ENCODE data around the gene SUPT5H. TPM values are rescaled to one million over a fixed set of nuclear protein-coding genes. Genes with fewer than 3 reads are reported as not detected.
A peak's percentile ranks its signal among the peaks of the same experiment; 100 is the strongest.

The SUPT5H gene
- total and polyA plus RNA-seq, 2 of the 13 experiments (the other 11 are each of a cell fraction or from before 2014, with no cell fraction given), result 48.2 to 51.7 TPM

DNA sequence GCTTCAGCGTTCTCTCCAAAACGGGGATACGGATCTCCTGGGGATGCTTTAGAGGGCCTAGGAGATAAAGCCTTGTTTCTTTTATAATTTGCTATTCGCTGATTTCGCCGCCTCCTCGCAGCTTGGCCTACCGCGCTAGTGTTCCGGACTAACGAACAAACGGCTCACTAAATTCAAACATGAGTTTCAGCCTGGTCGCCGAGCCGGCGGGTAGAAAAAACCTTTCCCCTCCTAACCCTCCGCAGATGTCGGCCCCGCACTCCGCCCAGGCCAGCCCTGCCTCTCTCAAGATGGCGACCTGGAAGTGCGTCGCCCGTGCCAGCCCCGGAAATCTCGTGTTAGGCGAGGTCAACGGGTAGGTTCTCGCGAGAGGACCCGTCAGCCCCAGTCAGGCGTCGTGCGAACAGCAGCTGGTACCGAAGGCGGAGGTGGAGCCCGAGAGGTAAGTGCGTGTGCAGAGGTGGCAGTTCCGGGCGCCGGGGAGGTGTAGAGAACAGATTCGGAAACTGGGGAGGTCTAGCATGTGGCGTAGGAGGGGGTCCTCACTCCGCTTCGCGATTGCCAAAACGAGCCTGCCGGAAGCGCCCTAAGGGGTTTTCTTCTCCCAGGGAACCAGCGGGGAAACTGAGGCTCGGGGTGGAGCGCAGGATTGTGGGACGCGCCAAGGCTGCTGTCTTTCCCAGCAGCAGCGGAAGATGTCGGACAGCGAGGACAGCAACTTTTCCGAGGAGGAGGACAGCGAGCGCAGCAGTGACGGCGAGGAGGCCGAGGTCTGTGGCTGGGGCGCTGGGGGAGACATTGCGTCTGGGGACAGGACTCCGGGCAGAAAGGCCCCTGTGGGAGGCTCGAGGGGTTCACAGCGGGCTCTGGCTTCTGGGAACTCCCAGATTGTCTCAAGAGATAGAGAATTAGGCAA, at the start of gene SUPT5H (continued):
- TF ChIP-seq RNF2 (conservative IDR thresholded peaks at IDR 0.05; ENCODE audit: low read depth) (0 out of 2 replicates have a peak, but pooled peaks have one; percentile 57), NR2F1 (CRISPR knock-in tag; IDR thresholded peaks at IDR 0.05) (no peak), KDM4B (CRISPR knock-in tag; IDR thresholded peaks at IDR 0.05) (peak; percentile 65; the same call in 1 of the 2 replicates), CHD2 (IDR thresholded peaks at IDR 0.05; ENCODE audit: low read depth, low read length) (peak; percentile 99), NFE2 (CRISPR knock-in tag; IDR thresholded peaks at IDR 0.05) (no peak), CHD4 (IDR thresholded peaks at IDR 0.05; ENCODE audit: borderline replicate concordance, low read length) (no peak), ZNF282 (IDR thresholded peaks at IDR 0.05; ENCODE audit: partially characterized antibody) (no peak), SRF (IDR thresholded peaks at IDR 0.05; ENCODE audit: low read depth, low read length) (no peak), SMARCC2 (IDR thresholded peaks at IDR 0.05) (no peak), ZNF792 (CRISPR knock-in tag; IDR thresholded peaks at IDR 0.05) (0 out of 2 replicates have a peak, but pooled peaks have one; percentile 38), SRSF1 (optimal IDR thresholded peaks at IDR 0.05; ENCODE audit: low read depth, low read length) (peak; percentile 89), ZFP41 (CRISPR knock-in tag; IDR thresholded peaks at IDR 0.05; ENCODE audit: borderline replicate concordance) (no peak), PRPF4 (IDR thresholded peaks at IDR 0.05; ENCODE audit: low read depth, low read length, poor library complexity, severe bottlenecking) (no peak), FOXJ3 (CRISPR knock-in tag; IDR thresholded peaks at IDR 0.05; ENCODE audit: borderline replicate concordance) (no peak)
- TF ChIP-seq, protein P1, sequence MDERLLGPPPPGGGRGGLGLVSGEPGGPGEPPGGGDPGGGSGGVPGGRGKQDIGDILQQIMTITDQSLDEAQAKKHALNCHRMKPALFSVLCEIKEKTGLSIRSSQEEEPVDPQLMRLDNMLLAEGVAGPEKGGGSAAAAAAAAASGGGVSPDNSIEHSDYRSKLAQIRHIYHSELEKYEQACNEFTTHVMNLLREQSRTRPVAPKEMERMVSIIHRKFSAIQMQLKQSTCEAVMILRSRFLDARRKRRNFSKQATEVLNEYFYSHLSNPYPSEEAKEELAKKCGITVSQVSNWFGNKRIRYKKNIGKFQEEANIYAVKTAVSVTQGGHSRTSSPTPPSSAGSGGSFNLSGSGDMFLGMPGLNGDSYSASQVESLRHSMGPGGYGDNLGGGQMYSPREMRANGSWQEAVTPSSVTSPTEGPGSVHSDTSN (CRISPR knock-in tag; IDR thresholded peaks at IDR 0.05), result no peak
- TF ChIP-seq, protein P2, sequence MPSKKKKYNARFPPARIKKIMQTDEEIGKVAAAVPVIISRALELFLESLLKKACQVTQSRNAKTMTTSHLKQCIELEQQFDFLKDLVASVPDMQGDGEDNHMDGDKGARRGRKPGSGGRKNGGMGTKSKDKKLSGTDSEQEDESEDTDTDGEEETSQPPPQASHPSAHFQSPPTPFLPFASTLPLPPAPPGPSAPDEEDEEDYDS (CRISPR knock-in tag; IDR thresholded peaks at IDR 0.05), result peak; percentile 92
- TF ChIP-seq, protein P3, sequence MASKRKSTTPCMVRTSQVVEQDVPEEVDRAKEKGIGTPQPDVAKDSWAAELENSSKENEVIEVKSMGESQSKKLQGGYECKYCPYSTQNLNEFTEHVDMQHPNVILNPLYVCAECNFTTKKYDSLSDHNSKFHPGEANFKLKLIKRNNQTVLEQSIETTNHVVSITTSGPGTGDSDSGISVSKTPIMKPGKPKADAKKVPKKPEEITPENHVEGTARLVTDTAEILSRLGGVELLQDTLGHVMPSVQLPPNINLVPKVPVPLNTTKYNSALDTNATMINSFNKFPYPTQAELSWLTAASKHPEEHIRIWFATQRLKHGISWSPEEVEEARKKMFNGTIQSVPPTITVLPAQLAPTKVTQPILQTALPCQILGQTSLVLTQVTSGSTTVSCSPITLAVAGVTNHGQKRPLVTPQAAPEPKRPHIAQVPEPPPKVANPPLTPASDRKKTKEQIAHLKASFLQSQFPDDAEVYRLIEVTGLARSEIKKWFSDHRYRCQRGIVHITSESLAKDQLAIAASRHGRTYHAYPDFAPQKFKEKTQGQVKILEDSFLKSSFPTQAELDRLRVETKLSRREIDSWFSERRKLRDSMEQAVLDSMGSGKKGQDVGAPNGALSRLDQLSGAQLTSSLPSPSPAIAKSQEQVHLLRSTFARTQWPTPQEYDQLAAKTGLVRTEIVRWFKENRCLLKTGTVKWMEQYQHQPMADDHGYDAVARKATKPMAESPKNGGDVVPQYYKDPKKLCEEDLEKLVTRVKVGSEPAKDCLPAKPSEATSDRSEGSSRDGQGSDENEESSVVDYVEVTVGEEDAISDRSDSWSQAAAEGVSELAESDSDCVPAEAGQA (IDR thresholded peaks at IDR 0.05; ENCODE audit: low read depth), result peak; percentile 93
- TF ChIP-seq, protein P3 (CRISPR knock-in tag; IDR thresholded peaks at IDR 0.05; ENCODE audit: borderline replicate concordance), result no peak
- TF ChIP-seq, protein P4, sequence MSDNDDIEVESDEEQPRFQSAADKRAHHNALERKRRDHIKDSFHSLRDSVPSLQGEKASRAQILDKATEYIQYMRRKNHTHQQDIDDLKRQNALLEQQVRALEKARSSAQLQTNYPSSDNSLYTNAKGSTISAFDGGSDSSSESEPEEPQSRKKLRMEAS (IDR thresholded peaks at IDR 0.05), result peak; percentile 95
- TF ChIP-seq, protein P5, sequence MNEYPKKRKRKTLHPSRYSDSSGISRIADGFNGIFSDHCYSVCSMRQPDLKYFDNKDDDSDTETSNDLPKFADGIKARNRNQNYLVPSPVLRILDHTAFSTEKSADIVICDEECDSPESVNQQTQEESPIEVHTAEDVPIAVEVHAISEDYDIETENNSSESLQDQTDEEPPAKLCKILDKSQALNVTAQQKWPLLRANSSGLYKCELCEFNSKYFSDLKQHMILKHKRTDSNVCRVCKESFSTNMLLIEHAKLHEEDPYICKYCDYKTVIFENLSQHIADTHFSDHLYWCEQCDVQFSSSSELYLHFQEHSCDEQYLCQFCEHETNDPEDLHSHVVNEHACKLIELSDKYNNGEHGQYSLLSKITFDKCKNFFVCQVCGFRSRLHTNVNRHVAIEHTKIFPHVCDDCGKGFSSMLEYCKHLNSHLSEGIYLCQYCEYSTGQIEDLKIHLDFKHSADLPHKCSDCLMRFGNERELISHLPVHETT (CRISPR knock-in tag; conservative IDR thresholded peaks at IDR 0.05), result peak; percentile 92
